GM19035 (cell line): ENCODE results near the gene CHTOP.
"Not testable (repeated sequence)": the region's sequence is repeated elsewhere in the genome, so short reads cannot be mapped to it uniquely, and the experiment has no call there.

Source experiments
- ATAC-seq: cut with Tn5 transposase; IDR thresholded peaks from one replicate; pipeline ENCODE4 v1.9.1; 2021; ENCODE audit not compliant: unreplicated experiment

The CHTOP gene

DNA sequence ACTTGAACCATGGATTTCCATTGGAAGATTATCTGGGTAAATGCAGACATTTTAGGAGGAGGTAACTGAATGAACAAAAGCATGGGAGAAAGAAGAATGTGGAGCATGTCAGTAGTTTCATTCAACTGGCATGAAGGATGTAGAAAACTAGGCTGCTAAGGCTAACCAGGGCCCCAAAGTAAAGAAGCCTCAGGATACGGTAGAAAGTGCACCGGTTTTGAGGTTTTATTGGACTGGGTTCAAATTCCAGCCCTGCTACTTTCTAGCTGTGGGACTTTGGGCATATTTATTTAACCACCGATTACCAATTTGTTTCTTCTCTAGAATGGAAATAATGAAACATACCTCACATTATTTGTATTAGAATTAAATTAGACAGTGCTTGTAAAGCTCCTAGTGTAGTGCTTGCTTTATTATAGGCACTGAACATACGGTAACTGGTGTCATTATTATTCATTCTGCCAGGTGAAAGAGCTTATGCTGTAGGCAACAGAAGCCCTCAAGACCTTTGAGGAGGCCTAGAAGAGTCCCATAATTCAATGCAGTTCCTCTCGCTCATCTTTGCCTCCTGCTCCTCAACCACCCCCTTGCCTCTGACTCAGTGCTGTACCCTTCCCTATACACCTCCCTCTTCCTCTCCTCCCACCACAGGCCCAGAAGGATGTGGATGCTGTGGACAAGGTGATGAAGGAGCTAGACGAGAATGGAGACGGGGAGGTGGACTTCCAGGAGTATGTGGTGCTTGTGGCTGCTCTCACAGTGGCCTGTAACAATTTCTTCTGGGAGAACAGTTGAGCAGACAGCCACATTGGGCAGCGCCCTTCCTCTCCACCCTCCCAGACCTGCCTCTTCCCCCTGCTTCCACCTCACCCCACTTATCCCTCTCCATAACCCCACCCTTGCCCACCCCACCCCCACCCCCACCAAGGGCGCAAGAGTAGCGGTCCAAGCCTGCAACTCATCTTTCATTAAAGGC lies 2.5 kb upstream of the CHTOP start:
- no peak for ATAC-seq

GRCh38 chr1:153633161-153633753 lies 609 bp upstream of the CHTOP start:
- ATAC-seq, result no peak

GRCh38 chr1:153635872-153636271 lies 2.0 kb downstream of the CHTOP start:
- no peak for ATAC-seq

- ATAC-seq, result no peak
Observed at GRCh38 chr1:153636312-153636711, 2.4 kb downstream of the CHTOP start.

DNA sequence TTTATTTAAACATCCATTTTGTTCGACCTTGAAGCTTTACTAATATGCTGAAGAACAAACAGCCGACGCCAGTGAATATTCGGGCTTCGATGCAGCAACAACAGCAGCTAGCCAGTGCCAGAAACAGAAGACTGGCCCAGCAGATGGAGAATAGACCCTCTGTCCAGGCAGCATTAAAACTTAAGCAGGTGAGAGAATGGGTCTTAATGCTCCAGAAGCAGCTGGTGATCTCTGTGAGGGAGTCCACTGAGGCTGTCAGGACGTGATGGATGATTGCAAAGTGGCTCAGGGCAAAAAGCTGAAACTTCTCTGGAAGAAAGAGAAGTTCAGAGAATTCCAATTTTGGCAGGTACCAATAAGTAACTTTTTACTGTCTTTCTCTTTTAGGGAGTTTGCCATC lies 4.4 kb downstream of the CHTOP start:
- no peak for ATAC-seq

GRCh38 chr1:153639280-153639679 lies 5.4 kb downstream of the CHTOP start:
- ATAC-seq, result no peak

GRCh38 chr1:153640213-153640612 lies 6.3 kb downstream of the CHTOP start:
- ATAC-seq, result not testable (repeated sequence)

GRCh38 chr1:153640861-153641260 lies 7.0 kb downstream of the CHTOP start:
- ATAC-seq, result no peak

- ATAC-seq, result no peak
Observed at GRCh38 chr1:153642161-153642560, 8.3 kb downstream of the CHTOP start.

GRCh38 chr1:153643100-153643499 lies 9.2 kb downstream of the CHTOP start:
- ATAC-seq, result no peak

- no peak for ATAC-seq
Observed at GRCh38 chr1:153643816-153644215, 9.9 kb downstream of the CHTOP start.

- ATAC-seq, result no peak
Observed at GRCh38 chr1:153646672-153647345, 12.9 kb downstream of the CHTOP start.

DNA sequence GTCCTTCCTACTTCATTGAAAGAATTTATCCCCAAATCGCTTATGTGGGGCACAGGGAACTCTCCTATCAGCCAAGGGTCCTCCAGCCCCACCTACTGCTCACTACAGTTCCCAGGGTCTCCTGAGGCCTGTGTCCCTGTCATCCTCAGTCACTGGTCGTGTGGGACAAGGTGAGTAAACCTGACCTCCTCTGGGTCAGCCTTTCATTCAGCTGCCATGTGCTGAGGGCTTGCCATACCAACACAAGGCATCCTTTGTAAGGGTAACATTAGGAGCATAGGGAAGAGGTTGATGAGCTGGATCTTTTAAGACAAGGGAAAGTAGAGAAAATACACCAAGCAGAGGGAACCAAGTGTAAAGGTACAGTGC lies 13.5 kb downstream of the CHTOP start:
- ATAC-seq, result no peak

DNA sequence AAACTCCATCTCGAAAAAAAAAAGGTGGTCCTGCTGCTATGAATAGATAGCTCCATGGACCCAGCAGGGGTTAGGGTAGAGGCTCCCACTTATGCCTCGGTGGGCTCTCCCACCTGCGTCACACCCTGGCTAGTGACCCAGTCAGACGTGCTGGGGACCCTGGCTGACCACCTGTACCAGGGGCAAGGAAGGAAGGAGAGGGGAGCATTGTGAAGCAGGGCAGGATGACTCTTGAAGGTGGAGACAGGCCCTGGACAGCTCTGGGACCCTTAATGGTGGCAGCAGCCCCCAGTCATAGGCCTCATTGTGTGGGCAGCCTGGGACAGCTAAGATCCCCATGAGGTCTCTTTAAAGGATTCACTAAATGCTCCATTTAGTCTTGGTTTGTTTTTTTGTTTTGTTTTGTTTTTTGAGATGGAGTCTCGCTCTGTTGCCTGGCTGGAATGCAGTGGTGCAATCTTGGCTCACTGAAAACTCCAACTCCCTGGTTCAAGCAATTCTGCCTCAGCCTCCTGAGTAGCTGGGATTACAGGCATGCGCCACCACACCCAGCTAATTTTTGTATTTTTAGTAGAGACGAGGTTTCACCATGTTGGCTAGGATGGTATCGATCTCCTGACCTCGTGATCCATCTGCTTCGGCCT lies 14.3 kb downstream of the CHTOP start:
- ATAC-seq, result no peak

GRCh38 chr1:153649137-153649862 lies 15.4 kb downstream of the CHTOP start:
- ATAC-seq, result no peak

DNA sequence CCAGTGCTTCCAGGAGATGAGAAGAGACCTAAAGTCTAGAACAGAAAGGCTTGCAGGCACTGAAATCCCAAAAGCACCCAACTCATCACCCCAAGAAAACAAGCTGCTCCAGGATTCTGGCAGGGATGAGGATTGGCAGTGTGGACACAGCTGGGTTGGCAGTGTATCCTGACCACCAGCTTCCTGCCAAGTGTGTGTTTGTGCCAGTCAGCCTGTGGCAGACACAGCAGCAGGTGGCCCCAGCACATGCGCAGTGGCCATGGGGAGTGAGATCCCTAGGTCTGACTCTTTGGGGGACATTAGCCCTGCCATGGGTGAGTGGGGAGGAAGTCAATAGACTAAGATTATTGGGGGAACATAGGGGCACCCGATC lies 16.0 kb downstream of the CHTOP start:
- ATAC-seq, result no peak

DNA sequence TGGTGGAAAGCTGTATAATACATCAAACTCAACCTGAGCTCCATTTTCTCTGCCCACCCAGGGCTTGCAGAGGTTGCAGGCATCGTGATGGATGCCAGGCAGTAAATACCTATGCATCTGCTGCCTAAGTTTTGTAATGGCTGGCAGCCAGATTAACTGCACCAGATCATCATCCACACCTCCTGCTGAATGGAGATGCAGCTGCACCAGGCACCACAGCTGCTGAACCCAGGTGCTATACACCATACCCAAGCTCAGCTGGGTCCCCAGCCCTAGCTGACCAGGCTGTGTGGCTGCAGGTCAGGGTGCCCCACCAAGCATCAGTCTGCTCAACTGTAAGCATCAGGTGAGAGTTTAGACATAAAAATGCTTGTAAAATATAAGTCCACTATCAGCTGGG lies 17.9 kb downstream of the CHTOP start:
- no peak for ATAC-seq

DNA sequence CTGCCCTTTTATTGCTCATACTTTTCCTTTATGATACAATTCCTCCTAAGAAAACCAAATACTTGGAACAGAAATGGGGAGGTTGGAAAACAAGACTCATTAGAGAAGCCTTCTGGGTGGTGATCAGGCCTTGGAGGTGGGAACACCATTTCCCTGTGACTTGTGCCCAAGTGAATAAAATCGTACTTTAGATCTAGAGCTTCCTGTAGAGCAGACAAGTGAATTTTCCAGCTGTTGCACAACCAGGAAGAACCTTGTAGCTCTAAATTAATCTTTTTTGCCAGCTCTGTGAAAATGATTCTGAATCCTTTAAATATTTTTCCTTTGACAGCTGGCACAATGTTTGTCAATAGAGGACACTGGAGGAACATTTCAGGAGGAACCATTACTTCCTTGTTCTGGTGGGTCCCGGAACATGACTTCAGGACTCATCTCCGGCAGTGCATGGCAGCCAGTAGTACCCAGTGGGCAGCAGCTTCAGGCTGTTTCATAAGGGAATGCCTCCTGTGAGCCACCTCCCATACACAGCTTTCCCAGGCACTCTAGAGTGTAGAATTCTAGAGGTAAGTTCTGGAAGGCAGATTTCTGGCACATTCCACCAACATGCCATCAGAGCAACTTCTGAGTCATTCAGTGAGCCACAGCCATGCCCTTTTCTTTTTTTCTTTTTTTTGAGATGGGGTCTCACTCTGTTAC lies 19.1 kb downstream of the CHTOP start:
- no peak for ATAC-seq

- ATAC-seq, result no peak
Observed at GRCh38 chr1:153655333-153655732, 21.5 kb downstream of the CHTOP start.
